K562 (cell line): Measurements from ENCODE around the gene RNASE4. TPM values are rescaled to one million over a fixed set of nuclear protein-coding genes. Genes with fewer than 3 reads are reported as not detected.

Source experiments
- ATAC-seq: fragments of 200-7000 bp; cut with Tn5 transposase; 3 replicates; pipeline ENCODE4 v1.9.1; 2020; ENCODE audit warnings: moderate library complexity
- BruUV-seq: library from RNA; stranded (reverse); fragments of 400-500 nt; replicated peaks from 2 replicates; lab custom pipeline; 2021; lab: Mats Ljungman, UMichigan
- CTCF ChIA-PET: fragments of 300-600 bp; formaldehyde crosslinking; extraction: SDS; loops from one replicate; lab custom pipeline; 2021; ENCODE audit warnings: low intra/inter-chr PET ratio; lab: Yijun Ruan, JAX
- POLR2A ChIA-PET: fragments of 300-600, 350-650 bp; sonication (Branson Sonifier 250); formaldehyde crosslinking; extraction: SDS; loops from one replicate; lab custom pipeline; 2021; ENCODE audit warnings: antibody characterized with exemption, inconsistent platforms; lab: Yijun Ruan, JAX
- DNase-seq, 4 experiments: peaks; one replicate each; pipeline versions ENCODE4 v3.0.0 to v3.0.0-alpha.2; 2011 to 2018; ENCODE audit warnings: low spot score in 3 of 4, mixed read lengths in 3 of 4; ENCODE audit errors: extremely low read depth in 1 of 4
- FAIRE-seq: peaks from 2 replicates; lab custom pipeline; 2011; peaks lifted over from hg19 to GRCh38; lab: Jason Lieb, UNC
- H2AFZ ChIP-seq: 2 replicates; pipeline ENCODE4 v1.6.0; 2011; ENCODE audit warnings: low read depth, low read length, control low read depth, inconsistent platforms
- H3K27ac ChIP-seq: fragments of 200-600 bp; 3 replicates; pipeline ENCODE4 v1.8.0; 2011; ENCODE audit warnings: low read depth, mild to moderate bottlenecking, control low read depth, inconsistent platforms, low read length, moderate library complexity, mixed read lengths; ENCODE audit errors: extremely low read depth
- H3K27me3 ChIP-seq, 2 experiments: fragments of 300-600 bp in 1 of 2; 2 replicates in 1 of 2; 3 replicates in 1 of 2; pipeline versions ENCODE4 v1.6.0 to v1.8.0; 2011; ENCODE audit warnings: inconsistent platforms in 2 of 2, low read length in 2 of 2, mild to moderate bottlenecking in 1 of 2, mixed read lengths in 1 of 2, moderate library complexity in 1 of 2; ENCODE audit not compliant: control insufficient read depth in 2 of 2, insufficient read depth in 2 of 2
- H3K36me3 ChIP-seq: fragments of 300-600 bp; 3 replicates; pipeline ENCODE4 v1.8.0; 2011; ENCODE audit warnings: mild to moderate bottlenecking, low read length, inconsistent platforms; ENCODE audit not compliant: control insufficient read depth, insufficient read depth
- H3K4me1 ChIP-seq, 2 experiments: fragments of 200-600 bp in 1 of 2; replicated peaks in 1 of 2; 2 replicates in 1 of 2; 3 replicates in 1 of 2; pipeline versions ENCODE4 v1.5.1 to v1.8.0; 2011; ENCODE audit warnings: inconsistent platforms in 2 of 2, low read length in 2 of 2, mild to moderate bottlenecking in 1 of 2, mixed read lengths in 1 of 2, moderate library complexity in 1 of 2; ENCODE audit not compliant: control insufficient read depth in 2 of 2, insufficient read depth in 2 of 2
- H3K4me2 ChIP-seq: 2 replicates; pipeline ENCODE4 v1.6.1; 2011; ENCODE audit warnings: low read length, control low read depth, inconsistent platforms, mixed read lengths; ENCODE audit not compliant: insufficient read depth
- H3K4me3 ChIP-seq: fragments of 200-600 bp; sonication (generic), shearing (Covaris generic); 2 replicates; pipeline ENCODE4 v1.5.1; 2016; ENCODE audit warnings: control low read depth, inconsistent platforms
- H3K79me2 ChIP-seq: fragments of 200-600 bp; 3 replicates; pipeline ENCODE4 v1.8.0; 2011; ENCODE audit warnings: low read length, inconsistent platforms; ENCODE audit not compliant: control insufficient read depth, insufficient read depth
- H3K9ac ChIP-seq, 2 experiments: 2 replicates each; pipeline versions ENCODE4 v1.6.0 to v1.6.1; 2011; ENCODE audit warnings: low read depth in 2 of 2, low read length in 2 of 2, control low read depth in 1 of 2, inconsistent platforms in 1 of 2, mild to moderate bottlenecking in 1 of 2, mixed read lengths in 1 of 2; ENCODE audit not compliant: insufficient read depth in 1 of 2
- H3K9me1 ChIP-seq: one replicate; pipeline ENCODE4 v1.6.0; 2011; ENCODE audit warnings: inconsistent platforms, mild to moderate bottlenecking, low read length, moderate library complexity; ENCODE audit not compliant: control insufficient read depth, insufficient read depth
- H3K9me3 ChIP-seq: replicated peaks from 2 replicates; pipeline ENCODE4 v1.5.1; 2011; ENCODE audit warnings: low read depth, low read length, inconsistent platforms; ENCODE audit not compliant: control insufficient read depth, insufficient read depth
- H4K20me1 ChIP-seq: replicated peaks from 2 replicates; pipeline ENCODE4 v1.6.1; 2011; ENCODE audit warnings: low read length, inconsistent platforms, mixed read lengths; ENCODE audit not compliant: control insufficient read depth, insufficient read depth
- E2F6 ChIP-seq, 2 experiments: IDR thresholded peaks; 2 replicates each; pipeline ENCODE4 v1.6.1; 2011; ENCODE audit warnings: borderline replicate concordance in 1 of 2, control low read depth in 1 of 2, low read depth in 1 of 2, low read length in 1 of 2, mild to moderate bottlenecking in 1 of 2, mixed read lengths in 1 of 2, moderate library complexity in 1 of 2; ENCODE audit not compliant: insufficient read depth in 1 of 2, insufficient read length in 1 of 2, poor library complexity in 1 of 2, severe bottlenecking in 1 of 2; ENCODE audit errors: extremely low read depth in 1 of 2
- PHF21A ChIP-seq: fragments of 450-650 bp; IDR thresholded peaks from 2 replicates; pipeline ENCODE4 v1.6.1; 2017; ENCODE audit warnings: low read depth, borderline replicate concordance
- ZFP36 ChIP-seq: fragments of 150-350 bp; IDR thresholded peaks from 2 replicates; pipeline ENCODE4 v1.6.1; 2018; ENCODE audit warnings: low read length, low read depth; ENCODE audit not compliant: partially characterized antibody
- ZNF583 ChIP-seq: fragments of 250-450 bp; sonication (Bioruptor Pico); IDR thresholded peaks from 2 replicates; pipeline ENCODE4 v1.4.0; 2020
- in situ Hi-C: fragments of 300-500 bp; cut with MboI; formaldehyde crosslinking; loops from 4 replicates; pipeline ENCODE4 v1.15.0; 2018; ENCODE audit warnings: inconsistent platforms, mixed read lengths
- intact Hi-C: fragments of 100-400 bp; cut with micrococcal nuclease; formaldehyde crosslinking; loops from 2 replicates; pipeline ENCODE4 v1.14.2; 2022
- polyA plus RNA-seq, 8 experiments: library from polyadenylated mRNA; depleted of rRNA in 4 of 8; stranded (reverse) in 5 of 8; unstranded in 3 of 8; fragments of >200 nt; fragmentation: Nextera tagmentation in 2 of 8; fragmentation: Illumina TruSeq in 1 of 8; extraction: Ambion mirVana in 2 of 8; extraction: Trizol in 1 of 8; gene quantifications; 2 replicates each; pipeline versions ENCODE4 v1.2.1 to v1.2.3, GENCODE V29; 2011 to 2014; ENCODE audit warnings: inconsistent platforms in 1 of 8, missing spikeins in 1 of 8
- total RNA-seq, 7 experiments: library from RNA; depleted of rRNA in 6 of 7; stranded (reverse); fragments of >200 nt in 6 of 7; fragmentation: Illumina TruSeq in 2 of 7; extraction: Trizol in 2 of 7; gene quantifications; 2 replicates each; pipeline versions ENCODE4 v1.2.1 to v1.2.3, GENCODE V29; 2011 to 2021; ENCODE audit warnings: low replicate concordance in 1 of 7

Gene RNASE4
- total and polyA plus RNA-seq, 9 of the 15 experiments (the other 6 are each of a cell fraction or from before 2014, with no cell fraction given), result 0.09 to 0.22 (median 0.13) TPM; not detected in 2

GRCh38 chr14:20698018-20698329 lies 13.6 kb downstream of the RNASE4 start:
- Histone ChIP-seq H3K79me2 (no peaks in the 10 kb centered on the region), H3K4me1 (peaks cover 0 to 9% of the 10 kb centered on the region in 2 experiments; a peak in 2 of 5 replicates), H3K9me3 (no peaks in the 10 kb centered on the region), H4K20me1 (no peaks in the 10 kb centered on the region), H3K9ac (no peak overlapping the region), H3K9me1 (no peaks in the 10 kb centered on the region), H3K27me3 (peaks cover 3 to 6% of the 10 kb centered on the region in 2 experiments; a peak in 3 of 5 replicates), H3K4me2 (no peak overlapping the region), H3K36me3 (no peaks in the 10 kb centered on the region), H3K4me3 (no peak overlapping the region), H3K27ac (no peak overlapping the region), H2AFZ (no peak overlapping the region)
- TF ChIP-seq ZNF583 (CRISPR knock-in tag), result no peak
- TF ChIP-seq ZFP36, result no peak
- no peak for TF ChIP-seq PHF21A
- TF ChIP-seq E2F6 (IDR thresholded peaks at IDR 0.05; ENCODE audit: borderline replicate concordance in 1 of 2, extremely low read depth in 1 of 2, insufficient read depth in 1 of 2, insufficient read length in 1 of 2, low read depth in 1 of 2, low read length in 1 of 2, poor library complexity in 1 of 2, severe bottlenecking in 1 of 2), result no peak
- in situ Hi-C loops, result no loop called here
- ATAC-seq, result no peak
- ChIA-PET CTCF (interaction anchor here (0.6 to 3.0 kb wide), 7 partner anchors 20 to 180 kb away, joined by 3 to 42 read pairs (median 5); no protein-coding TSS in a partner anchor), POLR2A (no interaction called here)
- no TSS peak for BruUV-seq
- DNase-seq, result no peak
- FAIRE-seq, result no peak
- intact Hi-C loops, result loop anchor here (5.0 kb wide), 2 partner anchors 174 to 339 kb away; no protein-coding TSS in a partner anchor
